Measurements from ENCODE around the gene HNRNPH3.
A peak's percentile ranks its signal among the peaks of the same experiment; 100 is the strongest.
"Not testable (repeated sequence)": the region's sequence is repeated elsewhere in the genome, so short reads cannot be mapped to it uniquely, and the experiment has no call there.

HNRNPH3 gene, protein sequence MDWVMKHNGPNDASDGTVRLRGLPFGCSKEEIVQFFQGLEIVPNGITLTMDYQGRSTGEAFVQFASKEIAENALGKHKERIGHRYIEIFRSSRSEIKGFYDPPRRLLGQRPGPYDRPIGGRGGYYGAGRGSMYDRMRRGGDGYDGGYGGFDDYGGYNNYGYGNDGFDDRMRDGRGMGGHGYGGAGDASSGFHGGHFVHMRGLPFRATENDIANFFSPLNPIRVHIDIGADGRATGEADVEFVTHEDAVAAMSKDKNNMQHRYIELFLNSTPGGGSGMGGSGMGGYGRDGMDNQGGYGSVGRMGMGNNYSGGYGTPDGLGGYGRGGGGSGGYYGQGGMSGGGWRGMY

DNA sequence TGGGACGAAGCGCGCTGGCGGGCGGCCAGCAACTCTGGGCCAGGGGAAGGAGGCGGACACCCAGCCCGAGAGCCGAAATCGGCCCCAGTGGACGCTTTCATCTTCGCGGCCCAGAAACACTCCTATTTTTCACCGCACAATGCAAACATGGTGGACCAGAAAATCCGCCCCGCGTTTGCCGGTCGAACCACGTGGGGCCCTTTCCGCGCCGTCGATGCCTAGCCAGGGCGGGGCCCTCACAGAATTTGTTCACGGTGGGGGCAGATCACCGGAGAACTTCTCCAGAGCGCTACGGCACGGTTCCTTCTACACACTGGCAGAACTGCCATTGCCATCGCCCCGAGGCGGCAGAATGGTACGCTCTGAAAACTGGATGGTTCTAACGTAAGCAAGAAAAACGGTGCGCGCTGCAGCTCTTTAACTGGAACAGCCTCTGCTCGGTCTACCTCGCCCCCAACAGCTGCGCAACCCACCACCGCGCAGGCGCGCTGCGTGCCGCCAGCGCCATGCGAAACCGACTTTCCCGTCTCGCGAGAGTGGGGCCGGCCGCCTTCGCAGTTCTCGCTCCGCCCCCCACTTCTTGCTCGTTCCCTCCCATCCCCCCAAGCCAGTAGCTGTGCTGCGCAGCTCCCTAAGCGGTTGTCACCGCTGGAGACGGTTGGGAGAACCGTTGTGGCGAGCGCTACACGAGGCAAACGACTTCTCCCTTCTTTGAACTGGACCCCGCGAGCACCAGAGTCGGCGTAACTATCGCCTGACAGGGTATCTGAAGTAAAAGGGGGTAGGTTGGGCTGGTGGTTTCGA, at the start of gene HNRNPH3:
Gene HNRNPH3, plus strand, starts transcription at position 610 of the 804 bp plus-strand sequence. CDS start 5,158 bp downstream, outside the sequence.
- DNase-seq (ENCODE audit: low read depth in 2 of 2): peak; percentile 98

DNA sequence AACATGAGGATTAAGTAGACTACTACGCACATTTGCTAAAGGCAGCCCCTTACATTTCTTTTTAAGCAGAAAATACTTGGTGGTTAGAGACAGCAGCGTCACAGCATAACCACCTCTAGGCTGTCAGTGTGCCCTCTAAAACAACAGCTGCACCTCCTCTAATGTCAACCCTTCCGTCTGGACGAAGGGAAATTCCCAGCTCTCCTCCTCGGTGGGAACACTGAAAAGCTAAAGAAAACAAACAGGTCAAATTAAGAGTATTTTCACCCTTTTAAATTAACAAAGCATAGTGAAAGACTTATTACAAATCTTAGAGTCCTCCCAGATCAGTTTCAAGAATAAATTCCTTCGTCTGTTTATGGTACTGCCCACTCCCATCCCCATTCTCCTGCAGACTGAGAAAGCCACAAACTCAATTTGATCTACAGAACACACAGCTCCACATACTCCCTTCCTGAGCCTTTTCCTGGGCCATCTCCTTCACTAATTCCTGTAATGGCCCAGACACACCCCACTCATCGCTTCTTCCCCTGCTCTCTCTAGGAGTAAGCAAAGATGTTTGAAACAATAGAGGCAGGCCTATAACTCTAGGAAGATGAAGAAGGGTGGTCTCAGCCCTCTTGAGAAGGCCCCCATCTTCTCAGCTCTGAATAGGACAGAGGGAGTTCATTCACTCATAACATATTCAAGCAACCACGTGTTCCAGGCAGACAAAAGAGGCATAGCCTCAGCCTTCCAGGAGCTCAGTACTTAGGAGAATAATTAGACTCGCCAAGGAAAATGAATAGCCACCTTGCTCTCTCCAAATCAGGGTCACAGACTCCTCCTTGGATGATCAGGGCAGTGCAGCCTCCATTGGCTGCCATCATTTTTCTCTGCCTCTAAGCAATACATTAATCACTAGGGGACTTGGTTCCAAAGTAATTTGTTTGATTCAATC, 47.5 kb upstream of the HNRNPH3 start:
- no peak for DNase-seq (ENCODE audit: low read depth in 2 of 2)

DNA sequence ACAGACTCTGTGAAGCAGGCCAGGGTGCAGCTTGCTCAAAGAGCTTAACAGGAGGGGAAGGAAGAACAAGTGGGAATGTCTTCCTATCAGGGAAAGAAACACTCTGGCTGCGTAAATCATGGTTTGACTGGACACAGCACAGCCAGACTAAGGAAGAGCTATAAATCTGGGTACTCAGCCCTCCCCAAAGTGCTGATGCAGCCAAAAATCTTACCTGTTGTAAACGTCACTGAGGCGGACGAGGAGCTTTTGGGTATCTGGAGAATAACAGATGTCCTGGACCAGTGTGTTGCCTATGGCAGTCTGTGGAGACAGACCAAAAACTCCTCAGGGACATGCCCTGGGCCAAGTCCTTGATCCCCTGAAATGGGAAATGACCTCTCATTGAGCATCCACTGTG, 43.1 kb upstream of the HNRNPH3 start:
- no peak for DNase-seq (ENCODE audit: low read depth in 2 of 2)

DNA sequence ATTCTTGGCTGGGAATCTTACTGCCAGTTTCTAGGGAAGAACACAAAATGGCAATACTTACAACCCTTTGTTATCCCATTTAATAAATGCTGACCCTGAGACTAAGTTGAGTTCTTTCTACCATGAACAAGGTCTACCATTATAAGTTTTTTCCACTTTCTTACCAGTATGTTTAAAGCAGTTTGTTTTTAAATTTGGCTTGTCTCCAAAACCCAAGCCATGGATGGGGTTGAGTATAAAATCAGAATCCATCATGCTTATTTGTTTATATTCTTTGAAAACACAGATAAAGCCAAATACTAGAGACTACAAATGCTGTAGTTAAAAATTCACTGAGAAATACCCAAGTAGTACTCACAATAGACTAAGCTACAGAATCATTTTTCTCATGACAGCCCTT, 41.1 kb upstream of the HNRNPH3 start:
- no peak for DNase-seq (ENCODE audit: low read depth in 2 of 2)

DNA sequence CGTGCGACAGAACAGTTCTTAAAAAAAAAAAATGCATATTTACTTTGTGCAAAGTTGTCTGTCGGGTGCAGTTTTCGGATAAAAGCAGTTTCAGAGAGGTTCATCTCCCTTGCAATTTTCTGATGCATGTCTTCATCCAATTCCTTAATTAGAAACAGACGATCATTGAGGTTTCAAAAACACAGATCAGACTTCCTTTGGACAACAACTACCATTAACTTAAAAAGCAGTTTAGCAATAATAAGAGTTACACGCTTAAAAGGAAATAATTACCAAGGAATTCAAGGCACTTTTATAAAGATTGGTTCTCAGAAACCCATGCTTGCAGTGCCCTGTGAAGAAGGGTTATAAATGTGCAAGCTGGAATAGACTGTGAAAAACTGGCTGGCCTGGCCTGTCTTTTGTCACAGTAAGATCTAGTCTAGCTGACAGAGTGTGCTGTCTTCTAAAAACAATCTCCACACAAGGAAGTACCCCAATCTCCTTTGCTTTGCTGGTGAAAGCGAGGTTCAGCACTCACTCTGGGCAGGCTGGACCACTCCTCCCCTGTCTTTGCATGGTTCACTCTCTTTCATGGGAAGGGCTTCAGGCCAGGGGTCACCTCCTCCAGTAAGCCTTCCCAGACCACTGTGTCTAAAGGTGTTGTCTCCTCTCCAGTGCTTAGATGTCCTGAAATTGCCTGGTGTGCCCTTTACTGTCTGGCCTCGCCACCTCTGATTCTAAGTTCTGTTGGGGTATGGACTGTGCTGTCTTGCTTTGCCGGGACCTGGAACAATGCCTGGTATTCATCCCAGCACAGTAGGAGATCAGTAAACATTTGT, 34.8 kb upstream of the HNRNPH3 start:
- no peak for DNase-seq (ENCODE audit: low read depth in 2 of 2)

DNA sequence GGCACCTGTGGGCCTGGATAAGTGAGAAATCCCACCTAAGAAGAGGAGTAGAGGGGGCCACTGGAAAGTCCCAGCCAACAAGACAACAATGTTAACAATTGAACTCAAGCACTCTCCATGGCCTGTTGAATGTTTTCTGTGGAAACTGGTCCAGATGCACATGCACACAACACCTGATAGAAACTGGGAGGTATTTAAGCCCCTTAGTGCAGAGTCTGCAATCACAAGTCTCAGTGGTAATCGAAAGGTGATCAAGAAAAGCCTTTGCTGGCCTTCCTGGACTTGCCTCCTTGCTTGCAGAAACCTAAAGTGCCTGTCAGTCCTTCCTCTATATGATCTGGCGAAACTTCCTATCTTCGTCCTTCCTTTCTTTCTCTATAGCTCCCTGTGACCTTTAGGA, 30.6 kb upstream of the HNRNPH3 start:
- no peak for DNase-seq (ENCODE audit: low read depth in 2 of 2)

DNA sequence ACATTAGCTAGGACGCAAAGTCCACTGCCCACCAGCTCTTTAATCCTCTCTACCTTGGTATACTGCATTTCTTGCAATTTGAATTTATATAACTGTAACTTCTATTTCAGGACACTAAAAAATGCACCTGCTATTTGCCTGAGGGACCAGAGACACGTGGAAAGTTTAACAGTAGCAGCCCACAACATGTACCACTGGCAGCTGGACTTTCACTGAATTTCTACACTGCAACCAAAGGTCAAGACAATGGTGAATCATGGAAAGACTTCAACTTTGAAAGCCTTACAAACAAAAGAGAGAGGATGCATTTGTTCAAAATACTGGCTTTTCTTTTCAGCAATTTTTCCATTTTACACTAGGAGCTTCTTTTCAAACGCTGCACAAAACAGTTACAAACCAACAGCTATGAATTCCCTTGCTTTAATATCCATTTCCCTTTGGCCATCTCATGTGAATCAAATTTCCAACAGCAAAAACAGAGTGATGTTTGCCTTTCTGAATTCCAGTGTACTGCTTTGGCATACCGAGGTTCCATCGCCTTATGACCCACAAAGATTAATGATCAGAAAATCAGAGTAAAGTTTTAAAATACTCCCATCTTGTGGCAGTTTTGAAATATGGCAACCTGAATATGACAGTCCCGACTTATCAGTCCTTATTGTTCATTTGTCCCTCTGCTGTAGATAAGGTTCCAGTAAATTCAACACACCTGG, 29.9 kb upstream of the HNRNPH3 start:
- no peak for DNase-seq (ENCODE audit: low read depth in 2 of 2)

DNA sequence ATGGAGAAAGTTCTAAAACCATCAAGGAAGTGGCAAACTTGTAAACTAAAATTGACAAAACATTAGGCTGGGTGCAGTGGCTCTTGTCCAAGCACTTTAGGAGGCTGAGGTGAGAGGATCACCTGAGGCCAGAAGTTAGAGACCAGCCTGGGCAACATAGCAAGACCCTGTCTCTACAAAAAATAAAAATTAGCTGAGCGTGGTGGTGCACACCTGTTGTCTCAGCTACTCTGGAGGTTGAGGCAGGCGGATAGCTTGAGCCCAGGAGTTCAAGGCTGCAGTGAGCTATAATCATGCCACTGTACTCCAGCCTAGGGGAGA, 29.4 kb upstream of the HNRNPH3 start:
- no peak for DNase-seq (ENCODE audit: low read depth in 2 of 2)

DNA sequence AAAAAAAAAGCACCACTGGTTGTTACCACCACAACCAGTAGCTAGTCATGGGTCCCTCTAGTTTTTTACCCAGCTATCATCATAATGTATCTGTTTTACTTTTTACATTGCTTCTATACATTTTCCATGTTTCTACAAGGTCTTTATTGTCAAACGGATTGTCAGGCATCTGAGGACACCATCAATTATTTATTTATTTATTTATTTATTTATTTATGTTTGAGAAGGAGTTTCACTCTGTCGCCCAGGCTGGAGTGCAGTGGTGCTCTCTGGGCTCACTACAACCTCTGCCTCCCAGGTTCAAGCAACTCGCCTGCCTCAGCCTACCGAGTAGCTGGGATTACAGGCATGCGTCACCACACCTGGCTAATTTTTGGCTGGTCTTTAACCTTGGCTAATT, 29.0 kb upstream of the HNRNPH3 start:
- DNase-seq (ENCODE audit: low read depth in 2 of 2): no peak

DNA sequence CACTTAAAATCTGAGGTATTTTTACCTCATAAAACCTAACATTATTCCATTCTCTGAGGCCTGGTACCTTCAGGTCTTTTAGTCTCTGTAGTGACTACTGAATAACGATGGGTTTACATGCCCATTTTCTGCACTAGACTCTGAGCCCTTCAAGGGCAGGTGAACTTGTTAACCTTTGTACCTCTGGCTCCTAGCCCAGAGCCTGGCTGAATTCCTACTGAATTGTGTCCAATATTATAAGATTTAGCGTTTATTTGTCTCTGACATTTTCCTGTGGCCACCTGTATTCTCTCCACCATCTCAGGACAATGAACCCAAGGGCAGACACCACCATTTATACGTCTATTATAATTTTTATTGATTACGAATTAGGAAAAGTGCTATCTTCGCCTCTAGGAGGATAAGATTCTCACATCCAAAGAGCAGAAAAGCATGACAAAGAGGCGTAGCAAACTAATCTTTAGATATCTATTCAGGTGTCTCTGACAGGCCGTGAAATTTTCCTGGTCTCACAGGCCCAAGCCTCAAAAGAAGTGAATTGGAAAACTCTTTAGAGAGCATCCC, 27.9 kb upstream of the HNRNPH3 start:
- DNase-seq (ENCODE audit: low read depth in 2 of 2): no peak

DNA sequence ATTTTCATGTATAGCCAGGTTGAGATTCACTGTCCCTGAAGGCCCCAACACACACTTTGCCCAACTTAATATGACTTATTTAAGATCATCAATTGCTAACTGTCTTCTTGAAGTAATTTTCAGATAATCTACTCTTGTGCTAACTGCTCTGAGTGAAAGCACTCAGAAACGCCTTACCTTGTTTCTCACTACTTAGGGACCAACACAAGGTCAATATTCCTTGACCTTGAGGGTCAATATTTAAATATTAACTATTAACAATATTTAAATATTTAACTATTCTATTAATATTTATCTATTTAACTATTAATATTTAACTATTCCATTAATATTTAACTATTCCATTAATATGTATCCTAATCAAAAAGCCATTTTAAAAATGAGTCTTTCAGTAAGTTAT, 26.0 kb upstream of the HNRNPH3 start:
- DNase-seq (ENCODE audit: low read depth in 2 of 2): no peak

DNA sequence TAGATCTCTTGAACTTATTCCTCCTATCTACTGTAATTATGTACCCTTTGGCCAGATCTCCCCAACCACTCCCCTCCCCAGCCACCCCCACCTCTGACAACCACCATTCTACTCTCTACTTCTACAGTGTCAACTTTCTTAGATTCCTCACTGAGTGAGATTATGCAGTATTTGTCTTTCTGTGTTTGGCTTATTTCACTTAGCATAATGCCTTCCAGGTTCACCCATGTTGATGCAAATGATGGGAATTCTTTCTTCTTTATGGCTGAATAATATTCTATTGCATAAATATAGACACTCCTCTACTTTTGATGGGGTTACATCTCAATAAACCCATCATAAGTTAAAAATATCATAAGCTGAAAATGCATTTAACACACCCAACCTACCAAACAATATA, 21.3 kb upstream of the HNRNPH3 start:
- no peak for DNase-seq (ENCODE audit: low read depth in 2 of 2)

DNA sequence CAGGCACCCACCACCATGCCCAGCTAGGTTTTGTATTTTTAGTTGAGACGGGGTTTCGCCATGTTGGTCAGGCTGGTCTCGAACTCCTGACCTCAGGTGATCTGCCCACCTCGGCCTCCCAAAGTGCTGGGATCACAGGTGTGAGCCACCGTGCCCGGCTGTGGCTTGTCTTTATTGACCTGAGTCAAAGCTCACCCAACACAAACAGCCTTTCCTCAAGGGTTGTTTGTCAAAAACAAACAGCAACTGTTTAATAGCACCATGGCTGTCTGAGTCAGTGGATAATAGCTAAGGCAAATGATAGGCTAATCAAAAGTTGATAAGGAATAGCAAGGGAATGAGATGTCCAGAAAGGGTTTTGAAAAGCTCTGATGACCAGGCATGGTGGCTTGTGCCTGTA, 16.9 kb upstream of the HNRNPH3 start:
- DNase-seq (ENCODE audit: low read depth in 2 of 2): not testable (repeated sequence)

DNA sequence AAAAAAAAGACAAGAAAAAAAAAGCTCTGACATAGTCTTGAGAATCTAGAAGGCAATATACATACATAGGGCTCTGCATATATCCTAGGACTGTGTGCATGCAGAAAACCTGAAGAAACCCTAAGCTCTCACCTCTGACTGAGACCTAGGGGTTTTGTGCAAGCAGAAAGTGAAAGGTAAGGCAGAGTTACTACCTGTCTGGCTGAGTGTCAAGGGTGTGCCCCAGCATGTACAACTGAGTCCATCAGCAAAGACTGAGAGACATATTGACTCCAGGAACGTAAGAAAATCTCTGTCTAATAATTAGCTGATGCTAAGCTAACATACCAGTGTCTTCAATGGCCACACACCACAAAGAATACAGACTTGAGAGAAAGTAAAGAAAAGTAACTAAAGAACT, 16.3 kb upstream of the HNRNPH3 start:
- DNase-seq (ENCODE audit: low read depth in 2 of 2): no peak

DNA sequence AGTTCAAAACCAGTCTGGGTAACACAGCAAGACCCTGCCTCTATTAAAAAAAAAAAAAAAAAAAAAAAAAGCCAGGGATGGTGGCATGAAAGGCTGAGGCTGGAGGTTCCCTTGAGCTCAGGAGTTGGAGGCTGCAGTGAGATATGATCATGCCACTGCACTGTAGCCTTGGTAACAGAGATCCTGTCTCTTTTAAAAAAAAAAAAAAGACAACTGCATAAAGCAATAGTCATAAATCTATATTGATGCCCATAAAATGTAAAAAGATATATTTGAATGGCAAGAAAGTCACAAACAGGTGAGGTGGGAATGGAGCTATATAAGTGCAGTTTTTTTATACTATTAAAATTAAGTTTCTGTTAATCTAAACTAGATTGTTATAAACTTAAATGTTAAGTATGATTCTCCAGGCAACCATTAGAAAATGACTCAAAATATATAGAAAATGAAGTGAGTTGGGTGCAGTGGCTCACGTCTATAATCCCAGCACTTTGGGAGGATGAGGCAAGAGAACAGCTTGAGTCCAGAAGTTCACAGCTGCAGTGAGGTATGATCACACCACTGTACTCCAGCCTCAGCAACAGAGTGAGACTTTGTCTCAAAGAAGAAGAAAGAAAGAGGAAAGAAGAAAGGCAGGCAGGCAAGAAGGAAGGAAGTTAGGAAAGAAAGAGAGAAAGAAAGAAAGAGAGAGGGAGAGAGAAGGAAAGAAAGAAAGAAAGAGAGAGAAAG, 13.4 kb upstream of the HNRNPH3 start:
- no peak for DNase-seq (ENCODE audit: low read depth in 2 of 2)

DNA sequence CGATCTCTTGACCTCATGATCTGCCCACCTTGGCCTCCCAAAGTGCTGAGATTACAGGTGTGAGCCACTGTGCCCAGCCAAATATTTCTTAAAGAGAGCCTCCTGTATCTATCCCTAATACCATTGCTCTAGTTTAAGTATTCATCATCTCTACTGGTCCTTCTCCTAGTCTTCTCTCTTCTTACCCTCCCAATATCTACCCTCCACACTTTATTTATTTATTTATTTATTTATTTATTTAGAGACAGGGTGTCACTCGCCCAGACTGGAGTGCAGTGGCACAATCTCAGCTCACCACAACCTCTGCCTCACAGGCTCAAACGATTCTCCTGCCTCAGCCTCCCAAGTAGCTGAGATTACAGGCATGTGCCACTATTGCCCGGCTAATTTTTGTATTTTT, 7.5 kb upstream of the HNRNPH3 start:
- DNase-seq (ENCODE audit: low read depth in 2 of 2): not testable (repeated sequence)

DNA sequence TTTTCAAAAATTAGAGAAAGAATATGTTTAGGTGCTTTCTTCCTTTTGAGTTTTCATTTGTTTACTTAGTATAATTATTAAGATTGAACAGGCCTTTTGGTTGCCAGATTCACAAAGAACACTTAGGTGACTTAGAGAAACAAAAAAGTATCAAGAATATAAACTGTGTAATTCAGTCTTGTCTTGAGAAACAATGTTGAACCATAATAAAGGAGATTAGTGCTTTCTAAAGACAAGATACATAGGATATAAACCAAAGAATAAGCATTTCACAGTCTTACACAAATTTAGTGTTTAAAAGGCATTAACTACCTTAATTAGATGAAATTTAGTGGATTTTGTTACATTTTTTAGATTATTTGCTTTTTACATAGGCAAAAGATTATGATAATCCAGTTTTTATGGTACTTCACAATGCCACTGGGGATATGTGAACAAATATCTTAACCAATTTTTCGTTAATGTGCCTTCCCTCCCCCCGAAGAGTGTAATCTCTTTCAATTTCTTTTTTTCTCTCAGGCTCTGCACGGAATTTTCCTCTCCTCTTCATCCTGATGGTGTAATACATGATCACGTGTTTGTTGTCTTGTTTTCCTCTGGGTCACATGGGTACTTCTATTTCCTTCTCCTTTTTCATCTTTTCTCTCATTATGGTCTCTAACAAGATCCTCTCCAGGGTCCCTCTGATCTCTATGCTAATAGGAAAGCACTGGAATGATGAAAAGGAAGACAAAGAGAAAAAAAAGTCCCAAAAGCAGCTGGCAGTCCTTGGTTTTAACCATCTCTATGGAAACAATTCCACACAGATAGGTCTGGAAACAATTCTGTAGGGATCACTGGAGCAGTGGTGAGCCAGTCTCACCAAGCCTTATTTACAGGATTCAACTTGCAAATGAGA, 3.7 kb upstream of the HNRNPH3 start:
- DNase-seq (ENCODE audit: low read depth in 2 of 2): no peak

DNA sequence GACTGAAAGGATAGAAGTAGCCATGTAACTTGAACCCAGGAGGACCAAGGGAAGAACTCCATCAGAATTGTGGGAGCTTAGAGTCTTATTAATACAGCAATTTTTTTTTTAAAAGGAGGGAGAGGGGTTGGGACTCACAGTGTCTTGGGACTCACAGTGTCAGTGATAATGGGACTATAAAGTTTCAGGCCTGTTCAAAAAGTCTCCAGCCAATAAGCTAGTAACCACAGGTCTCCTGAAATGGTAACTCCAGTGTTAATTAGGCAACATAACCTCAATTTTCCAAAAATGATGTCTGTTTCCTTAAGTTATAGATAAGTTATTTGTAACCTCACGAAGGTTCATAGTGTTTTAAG, 2.4 kb upstream of the HNRNPH3 start:
- no peak for DNase-seq (ENCODE audit: low read depth in 2 of 2)
